HFFc6 (cell line): ENCODE results near the gene BTNL9. TPM values are rescaled to one million over a fixed set of nuclear protein-coding genes. Genes with fewer than 3 reads are reported as not detected.
"Not testable (repeated sequence)": the region's sequence is repeated elsewhere in the genome, so short reads cannot be mapped to it uniquely, and the experiment has no call there.

Experiments used
- DNase-seq: peaks from one replicate; pipeline ENCODE4 v3.0.0-alpha.2; 2018
- H3K27ac Mint-ChIP-seq: 2 replicates; pipeline ENCODE4 v1.8.0; 2020; ENCODE audit warnings: mild to moderate bottlenecking, mixed read lengths
- H3K27me3 Mint-ChIP-seq: 2 replicates; pipeline ENCODE4 v1.8.0; 2021; ENCODE audit warnings: mild to moderate bottlenecking, moderate library complexity, mixed read lengths; ENCODE audit not compliant: insufficient read depth
- H3K36me3 Mint-ChIP-seq: 2 replicates; pipeline ENCODE4 v1.8.0; 2021; ENCODE audit warnings: low read depth, mixed read lengths
- H3K4me1 Mint-ChIP-seq: 2 replicates; pipeline ENCODE4 v1.8.0; 2020; ENCODE audit warnings: low read depth, mixed read lengths
- H3K4me3 Mint-ChIP-seq: 2 replicates; pipeline ENCODE4 v1.8.0; 2020; ENCODE audit warnings: mild to moderate bottlenecking, moderate library complexity, mixed read lengths
- H3K9me3 Mint-ChIP-seq: 2 replicates; pipeline ENCODE4 v1.8.0; 2020; ENCODE audit warnings: mild to moderate bottlenecking, mixed read lengths
- CTCF ChIP-seq: fragments of 200-600 bp; sonication (generic); IDR thresholded peaks from 2 replicates; pipeline ENCODE4 v1.5.0; 2021; ENCODE audit warnings: antibody characterized with exemption, mild to moderate bottlenecking
- total RNA-seq, 6 experiments: library from RNA; stranded (reverse); fragmentation: NEBNext Ultra II Directional; extraction: Animal tissue kit (Norgen Biotek cat#: 25700); gene quantifications; 2 replicates in 1 of 6; 3 replicates in 5 of 6; pipeline ENCODE4 v1.2.3, GENCODE V29; 2021

The BTNL9 gene
- total RNA-seq, 6 experiments from 2014 or later = not detected

- Mint-ChIP-seq H3K27ac (peak overlapping the region; percentile 34; the same call in 1 of the 2 replicates), H3K4me1 (peaks cover 19% of the 10 kb centered on the region), H3K4me3 (peak overlapping the region; percentile 79), H3K27me3 (peaks cover 17% of the 10 kb centered on the region), H3K36me3 (no peaks in the 10 kb centered on the region), H3K9me3 (no peaks in the 10 kb centered on the region)
- DNase-seq = no peak
- no peak for TF ChIP-seq CTCF
These were observed 60.2 kb downstream of the BTNL9 start for GRCh38 chr5:181100121-181100875.

- not testable (repeated sequence) for H3K36me3 Mint-ChIP-seq, H3K9me3 Mint-ChIP-seq, H3K4me3 Mint-ChIP-seq, H3K27ac Mint-ChIP-seq, DNase-seq
- Mint-ChIP-seq H3K4me1 (peaks cover 19% of the 10 kb centered on the region), H3K27me3 (peaks cover 17% of the 10 kb centered on the region)
These were observed 61.1 kb downstream of the BTNL9 start for GRCh38 chr5:181101030-181101641.

GRCh38 chr5:181101930-181102674, 62.0 kb downstream of the BTNL9 start:
- peaks cover 19% of the 10 kb centered on the region for H3K4me1 Mint-ChIP-seq
- H3K36me3 Mint-ChIP-seq, H3K27ac Mint-ChIP-seq, H3K4me3 Mint-ChIP-seq, DNase-seq, H3K9me3 Mint-ChIP-seq: not testable (repeated sequence)
- peaks cover 24% of the 10 kb centered on the region for H3K27me3 Mint-ChIP-seq

DNA sequence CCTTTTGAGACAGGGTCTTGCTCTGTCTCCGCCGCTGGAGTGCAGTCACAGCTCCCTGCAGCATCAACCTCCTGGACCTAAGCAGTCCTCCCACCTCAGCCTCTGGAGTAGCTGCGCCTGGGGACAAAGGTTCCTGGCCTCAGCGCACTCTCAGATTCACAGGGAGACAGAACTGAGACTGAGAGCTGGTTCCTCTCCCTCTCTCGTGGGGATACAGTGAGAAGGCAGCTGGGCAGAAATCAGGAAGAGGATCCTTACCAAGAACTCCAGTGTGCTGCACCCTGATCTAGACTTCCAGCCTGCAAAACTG, 64.1 kb downstream of the BTNL9 start:
- Mint-ChIP-seq H3K4me1 (peaks cover 19% of the 10 kb centered on the region), H3K27ac (peak overlapping the region; percentile 25; the same call in 1 of the 2 replicates), H3K4me3 (peak overlapping the region; percentile 84), H3K27me3 (peaks cover 28% of the 10 kb centered on the region)
- not testable (repeated sequence) for DNase-seq, H3K36me3 Mint-ChIP-seq, H3K9me3 Mint-ChIP-seq

DNA sequence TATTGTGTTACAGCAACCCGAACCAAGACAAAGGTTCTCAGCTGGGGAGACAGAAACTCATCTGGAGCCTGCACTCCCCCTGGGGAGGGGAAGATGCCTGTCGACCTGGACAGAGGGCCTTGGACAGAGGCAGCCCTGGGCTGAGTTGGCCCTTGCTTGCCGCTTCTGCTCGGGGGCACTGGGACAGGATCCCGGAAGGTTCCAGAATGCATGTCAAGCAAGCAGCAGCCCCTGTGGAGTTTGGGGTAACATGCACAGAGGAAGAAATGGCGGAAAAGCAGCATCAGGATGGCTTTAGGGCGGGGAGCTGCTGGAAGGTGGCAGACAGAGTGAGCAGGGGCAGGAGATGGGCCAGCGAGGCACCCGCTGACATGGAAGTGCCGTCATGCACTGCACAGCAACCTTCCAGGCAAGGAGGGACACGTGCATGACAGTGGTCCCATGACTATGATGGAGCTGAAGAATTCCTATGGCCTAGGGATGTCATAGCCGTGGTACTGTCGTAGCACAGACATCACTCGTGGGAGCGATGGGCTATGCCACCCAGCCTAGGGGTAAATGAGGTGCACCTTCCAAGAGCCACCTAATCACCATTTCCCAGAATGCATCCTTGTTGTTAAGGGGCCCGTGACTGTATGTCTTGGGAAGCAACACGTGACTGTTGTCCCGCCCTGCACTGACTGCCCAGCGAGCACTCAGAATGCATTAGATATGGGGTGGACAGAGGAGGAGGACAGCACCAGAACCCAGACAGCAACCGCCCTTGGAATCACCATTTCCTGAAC, 64.7 kb downstream of the BTNL9 start:
- H3K27ac Mint-ChIP-seq, H3K4me3 Mint-ChIP-seq: not testable (repeated sequence)
- H3K27me3 Mint-ChIP-seq = peaks cover 26% of the 10 kb centered on the region

DNA sequence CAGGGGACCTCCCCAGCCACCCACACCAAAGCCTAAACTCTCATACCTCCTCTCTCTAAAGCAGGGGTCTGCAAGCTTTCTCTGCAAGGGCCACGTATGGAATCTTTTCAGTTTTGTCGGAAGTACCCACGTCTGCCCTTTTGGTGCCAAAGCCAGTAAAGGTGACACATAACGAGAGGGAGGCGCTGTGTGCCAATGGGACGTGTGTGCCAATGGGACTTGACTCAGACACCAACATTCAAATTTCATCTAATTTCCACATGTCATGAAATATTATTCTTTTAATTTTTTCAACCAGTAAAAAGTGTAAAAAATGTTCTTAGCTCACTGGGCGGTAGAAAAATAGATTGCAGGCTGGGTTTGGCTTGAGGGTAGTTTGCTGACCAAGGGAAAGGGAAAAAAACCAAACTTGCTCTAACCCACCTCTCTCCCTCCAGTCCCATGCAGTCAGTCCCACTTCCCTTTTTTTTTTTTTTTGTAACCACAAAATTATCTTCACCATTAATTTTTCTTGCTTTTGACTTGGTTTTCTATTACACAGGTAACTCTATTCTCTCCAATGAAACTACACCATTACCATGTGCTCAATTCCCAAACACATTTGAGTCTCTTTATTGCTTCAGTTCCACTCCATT, 65.4 kb downstream of the BTNL9 start:
- DNase-seq = no peak
- H3K36me3 Mint-ChIP-seq = no peaks in the 10 kb centered on the region
- H3K4me1 Mint-ChIP-seq = peaks cover 8% of the 10 kb centered on the region
- H3K4me3 Mint-ChIP-seq = no peak overlapping the region
- no peaks in the 10 kb centered on the region for H3K9me3 Mint-ChIP-seq
- TF ChIP-seq CTCF = no peak
- H3K27me3 Mint-ChIP-seq = peaks cover 24% of the 10 kb centered on the region
- no peak overlapping the region for H3K27ac Mint-ChIP-seq

More for the DNA sequence above, 64.7 kb downstream of the BTNL9 start:
- not testable (repeated sequence) for H3K9me3 Mint-ChIP-seq, H3K36me3 Mint-ChIP-seq, DNase-seq
- peaks cover 15% of the 10 kb centered on the region for H3K4me1 Mint-ChIP-seq

DNA sequence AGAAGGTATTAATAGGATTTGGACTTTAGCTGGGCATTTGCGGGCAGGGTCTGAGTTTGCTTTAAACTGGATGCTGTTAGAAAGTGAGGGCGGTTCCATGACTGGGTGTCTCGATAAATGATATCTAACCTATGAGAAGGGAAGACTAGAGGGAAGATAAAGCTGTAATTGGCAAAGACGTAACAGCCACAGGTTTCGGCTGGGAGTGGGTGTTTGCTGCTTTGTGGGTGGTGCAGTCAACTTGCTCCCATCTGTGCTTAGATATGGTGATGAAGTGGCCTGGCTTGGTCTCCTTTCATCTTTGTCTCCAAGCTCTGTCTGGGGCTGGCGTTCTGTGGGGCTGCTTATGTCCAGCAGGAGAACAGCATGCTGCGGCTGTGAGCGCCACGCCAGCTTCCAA, 67.6 kb downstream of the BTNL9 start:
- Mint-ChIP-seq H3K27me3 (peaks cover 25% of the 10 kb centered on the region), H3K27ac (no peak overlapping the region), H3K4me1 (peaks cover 8% of the 10 kb centered on the region), H3K9me3 (no peaks in the 10 kb centered on the region), H3K4me3 (no peak overlapping the region), H3K36me3 (no peaks in the 10 kb centered on the region)
- TF ChIP-seq CTCF = no peak
- DNase-seq = no peak
